ENCODE results near the gene DCUN1D2. TPM values are rescaled to one million over a fixed set of nuclear protein-coding genes. Genes with fewer than 3 reads are reported as not detected.

The DCUN1D2 gene
- total RNA-seq, 4 donors from 2014 or later = 13.6 to 32.5 (median 24.5) TPM

DNA sequence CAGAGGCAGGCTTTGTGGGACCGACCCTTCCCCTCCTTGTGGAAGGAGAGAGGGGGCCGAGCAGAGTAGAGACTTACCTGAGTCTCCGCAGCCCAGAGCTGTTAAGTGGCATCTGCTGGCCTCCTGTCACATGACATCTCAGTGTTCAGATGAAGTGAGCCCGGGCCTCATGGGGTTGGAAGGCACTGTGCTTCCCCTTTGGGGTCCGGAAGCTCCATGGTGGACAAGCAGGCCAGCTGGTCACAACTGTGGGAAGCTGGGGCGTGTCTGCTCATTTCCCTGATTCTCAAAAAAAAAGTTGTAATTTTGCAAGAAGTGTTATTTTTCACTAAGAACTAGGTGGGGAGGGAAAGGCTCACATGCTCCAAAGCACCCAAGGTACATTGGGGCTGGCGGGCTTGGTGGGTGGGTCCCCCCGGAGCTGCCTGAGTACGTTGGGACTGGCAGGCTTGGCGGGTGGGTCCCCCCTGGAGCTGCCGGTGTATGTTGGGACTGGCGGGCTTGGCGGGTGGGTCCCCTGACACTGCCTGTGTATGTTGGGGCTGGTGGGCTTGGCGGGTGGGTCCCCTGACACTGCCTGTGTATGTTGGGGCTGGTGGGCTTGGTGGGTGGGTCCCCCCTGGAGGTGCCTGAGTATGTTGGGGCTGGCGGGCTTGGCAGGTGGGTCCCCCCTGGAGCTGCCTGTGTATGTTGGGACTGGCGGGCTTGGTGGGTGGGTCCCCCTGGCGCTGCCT, 18.2 kb upstream of the DCUN1D2 start:
- Histone ChIP-seq H3K27ac (replicated peaks in 1 of 4) (no peak overlapping the region), H3K36me3 (peaks cover 38 to 83% (median 63%) of the 10 kb centered on the region in 4 donors), H3K9me3 (no peaks in the 10 kb centered on the region), H3K27me3 (no peaks in the 10 kb centered on the region), H3K4me3 (no peak overlapping the region), H3K4me1 (peaks cover 0 to 8% (median 0%) of the 10 kb centered on the region in 4 donors)
- intact Hi-C loops (cut with DNase I) = no loop called here
- WGBS = 70% methylated on average over 6 of the region's 17 CpGs
- TF ChIP-seq POLR2A (IDR thresholded peaks at IDR 0.05; ENCODE audit: low read depth) = no peak
- TF ChIP-seq, protein P1, sequence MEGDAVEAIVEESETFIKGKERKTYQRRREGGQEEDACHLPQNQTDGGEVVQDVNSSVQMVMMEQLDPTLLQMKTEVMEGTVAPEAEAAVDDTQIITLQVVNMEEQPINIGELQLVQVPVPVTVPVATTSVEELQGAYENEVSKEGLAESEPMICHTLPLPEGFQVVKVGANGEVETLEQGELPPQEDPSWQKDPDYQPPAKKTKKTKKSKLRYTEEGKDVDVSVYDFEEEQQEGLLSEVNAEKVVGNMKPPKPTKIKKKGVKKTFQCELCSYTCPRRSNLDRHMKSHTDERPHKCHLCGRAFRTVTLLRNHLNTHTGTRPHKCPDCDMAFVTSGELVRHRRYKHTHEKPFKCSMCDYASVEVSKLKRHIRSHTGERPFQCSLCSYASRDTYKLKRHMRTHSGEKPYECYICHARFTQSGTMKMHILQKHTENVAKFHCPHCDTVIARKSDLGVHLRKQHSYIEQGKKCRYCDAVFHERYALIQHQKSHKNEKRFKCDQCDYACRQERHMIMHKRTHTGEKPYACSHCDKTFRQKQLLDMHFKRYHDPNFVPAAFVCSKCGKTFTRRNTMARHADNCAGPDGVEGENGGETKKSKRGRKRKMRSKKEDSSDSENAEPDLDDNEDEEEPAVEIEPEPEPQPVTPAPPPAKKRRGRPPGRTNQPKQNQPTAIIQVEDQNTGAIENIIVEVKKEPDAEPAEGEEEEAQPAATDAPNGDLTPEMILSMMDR (IDR thresholded peaks at IDR 0.05) = no peak
- TF ChIP-seq POLR2AphosphoS5 (IDR thresholded peaks at IDR 0.05) = no peak
- no peak for TF ChIP-seq EP300 (IDR thresholded peaks at IDR 0.05)
- DNase-seq (ENCODE audit: extremely low spot score) = no peak

DNA sequence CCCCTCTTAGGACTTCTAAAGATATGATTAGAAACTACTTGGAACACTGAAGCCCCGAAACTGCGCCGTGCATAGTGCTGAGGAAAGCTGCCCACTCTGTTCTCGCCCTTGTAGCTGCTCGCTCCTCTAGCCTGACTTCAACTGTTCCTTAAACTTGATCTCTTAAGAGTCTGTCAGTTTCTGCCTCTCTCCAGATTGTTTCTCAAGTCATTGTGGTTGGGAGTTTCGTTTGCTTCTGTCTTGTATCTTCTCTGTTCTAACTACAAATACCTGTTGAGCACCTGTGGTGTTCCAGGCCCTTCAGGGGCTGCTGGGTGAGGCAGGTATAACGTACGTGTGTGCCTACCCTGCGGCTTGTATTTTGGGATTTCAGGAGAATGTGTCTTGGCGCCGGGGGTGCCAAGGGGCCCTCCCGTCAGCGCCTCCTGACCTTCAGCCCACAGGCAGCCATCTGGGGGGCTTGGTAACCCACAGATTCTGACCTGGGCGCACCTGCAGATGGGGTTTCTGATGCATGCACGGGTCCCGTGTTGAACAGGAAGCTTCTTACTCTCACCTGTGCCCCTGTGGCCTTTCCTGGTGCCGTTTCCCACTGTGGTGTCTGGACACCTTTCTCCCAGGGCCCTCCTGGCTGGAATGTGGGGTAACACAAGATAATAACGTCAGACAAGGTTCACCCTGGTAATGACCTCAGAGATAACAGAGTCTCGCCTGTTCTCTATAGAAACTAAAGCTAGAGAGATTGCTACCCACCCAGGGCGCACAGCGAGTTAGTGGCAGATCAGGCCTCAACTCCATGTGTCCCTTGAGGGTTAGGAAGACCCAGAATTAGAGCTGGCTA, 17.2 kb upstream of the DCUN1D2 start:
- no peak overlapping the region for H3K4me3 ChIP-seq
- 80% methylated on average over 21 of the region's 21 CpGs for WGBS
- TF ChIP-seq, protein P1 (IDR thresholded peaks at IDR 0.05) = no peak
- TF ChIP-seq POLR2AphosphoS5 (IDR thresholded peaks at IDR 0.05) = no peak
- no peak for TF ChIP-seq POLR2A (IDR thresholded peaks at IDR 0.05; ENCODE audit: low read depth)
- no peak for TF ChIP-seq EP300 (IDR thresholded peaks at IDR 0.05)
- no peak overlapping the region for H3K27ac ChIP-seq (replicated peaks in 1 of 4)
- H3K4me1 ChIP-seq = peaks cover 0 to 8% (median 0%) of the 10 kb centered on the region in 4 donors
- peaks cover 43 to 86% (median 63%) of the 10 kb centered on the region in 4 donors for H3K36me3 ChIP-seq
- no peak for DNase-seq (ENCODE audit: extremely low spot score)
- intact Hi-C loops (cut with DNase I) = no loop called here
- H3K9me3 ChIP-seq = no peaks in the 10 kb centered on the region
- H3K27me3 ChIP-seq = no peaks in the 10 kb centered on the region

DNA sequence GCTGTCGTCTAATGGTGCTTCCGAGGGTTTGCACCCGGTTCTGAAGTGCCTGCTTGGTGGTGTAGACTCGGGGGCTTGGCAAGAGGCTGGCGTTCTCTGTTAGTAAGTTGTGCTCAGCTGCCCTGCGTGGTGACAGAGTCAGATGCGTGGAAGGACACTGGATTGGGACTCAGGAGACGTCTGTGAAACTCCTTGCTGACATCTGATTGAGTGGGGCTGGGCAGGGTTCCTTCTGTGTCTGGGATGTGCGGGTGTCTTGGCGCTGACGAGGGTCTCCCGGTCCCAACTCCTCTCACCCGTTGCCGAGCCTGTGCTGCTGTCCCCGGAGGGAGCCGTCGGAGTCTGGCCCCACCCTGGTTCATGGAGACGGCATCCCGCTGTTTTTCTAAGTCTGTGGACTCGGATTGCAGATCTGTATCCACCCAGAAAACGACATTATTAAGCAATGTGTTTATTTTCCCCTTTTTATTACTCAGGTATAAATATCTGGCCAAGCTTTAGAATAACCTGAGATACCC, 16.4 kb upstream of the DCUN1D2 start:
- TF ChIP-seq POLR2AphosphoS5 (IDR thresholded peaks at IDR 0.05) = no peak
- TF ChIP-seq, protein P1 (IDR thresholded peaks at IDR 0.05) = no peak
- TF ChIP-seq EP300 (IDR thresholded peaks at IDR 0.05) = no peak
- TF ChIP-seq POLR2A (IDR thresholded peaks at IDR 0.05; ENCODE audit: low read depth) = no peak
- Histone ChIP-seq H3K27ac (replicated peaks in 1 of 4) (no peak overlapping the region), H3K27me3 (no peaks in the 10 kb centered on the region), H3K9me3 (no peaks in the 10 kb centered on the region), H3K36me3 (peaks cover 51 to 92% (median 68%) of the 10 kb centered on the region in 4 donors), H3K4me3 (no peak overlapping the region), H3K4me1 (peaks cover 0 to 8% (median 0%) of the 10 kb centered on the region in 4 donors)
- DNase-seq (ENCODE audit: extremely low spot score) = no peak
- WGBS = 80% methylated on average over 21 of the region's 21 CpGs
- intact Hi-C loops (cut with DNase I) = no loop called here

DNA sequence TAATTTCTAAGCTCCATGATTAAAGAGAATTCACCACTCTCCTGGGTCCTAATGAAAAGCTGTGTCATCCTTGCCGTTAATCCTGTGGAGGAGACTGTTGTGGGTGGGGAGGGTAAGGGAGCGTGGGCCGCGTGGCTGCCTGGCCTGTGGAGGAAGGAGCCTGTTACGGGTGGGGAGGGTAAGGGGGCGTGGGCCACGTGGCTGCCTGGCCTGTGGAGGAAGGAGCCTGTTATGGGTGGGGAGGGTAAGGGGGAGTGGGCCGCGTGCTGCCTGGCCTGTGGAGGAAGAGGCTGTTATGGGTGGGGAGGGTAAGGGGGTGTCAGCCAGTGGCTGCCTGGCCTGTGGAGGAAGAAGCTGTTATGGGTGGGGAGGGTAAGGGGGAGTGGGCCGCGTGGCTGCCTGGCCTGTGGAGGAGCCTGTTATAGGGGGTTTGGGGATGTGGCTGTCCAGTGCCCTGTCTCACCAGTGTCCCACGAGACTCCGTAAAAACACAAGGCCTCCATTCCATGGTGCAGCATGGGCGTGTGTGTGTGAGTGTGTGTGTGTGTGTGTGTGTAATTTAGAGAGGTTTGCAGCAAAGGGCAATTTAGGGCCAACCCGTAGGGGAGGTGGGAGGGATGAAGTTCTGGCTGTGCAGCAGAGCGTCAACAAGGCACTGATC, 15.6 kb upstream of the DCUN1D2 start:
- DNase-seq (ENCODE audit: extremely low spot score) = no peak
- TF ChIP-seq POLR2A (IDR thresholded peaks at IDR 0.05; ENCODE audit: low read depth) = no peak
- TF ChIP-seq, protein P1 (IDR thresholded peaks at IDR 0.05) = no peak
- no peak for TF ChIP-seq POLR2AphosphoS5 (IDR thresholded peaks at IDR 0.05)
- TF ChIP-seq EP300 (IDR thresholded peaks at IDR 0.05) = no peak
- peaks cover 52 to 92% (median 69%) of the 10 kb centered on the region in 4 donors for H3K36me3 ChIP-seq
- 52% methylated on average over 16 of the region's 16 CpGs for WGBS
- no peak overlapping the region for H3K27ac ChIP-seq (replicated peaks in 1 of 4)
- H3K27me3 ChIP-seq = no peaks in the 10 kb centered on the region
- intact Hi-C loops (cut with DNase I) = no loop called here
- no peak overlapping the region for H3K4me3 ChIP-seq
- peaks cover 0 to 8% (median 0%) of the 10 kb centered on the region in 4 donors for H3K4me1 ChIP-seq
- no peaks in the 10 kb centered on the region for H3K9me3 ChIP-seq

All from esophagus muscularis mucosa (tissue), 4 donors.